Caco-2 (cell line): ENCODE data around the gene CDKAL1. TPM values are rescaled to one million over a fixed set of nuclear protein-coding genes. Genes with fewer than 3 reads are reported as not detected.

Source experiments
- BruUV-seq: library from RNA; stranded (reverse); fragments of 400-500 nt; replicated peaks from 2 replicates; lab custom pipeline; 2021; lab: Mats Ljungman, UMichigan
- CTCF ChIA-PET: fragments of 300-600 bp; sonication (Branson Sonifier 250); formaldehyde crosslinking; loops from one replicate; lab custom pipeline; 2022; ENCODE audit warnings: antibody characterized with exemption; lab: Charles Lee
- POLR2A ChIA-PET: fragments of 300-600 bp; sonication (Branson Sonifier 250); formaldehyde crosslinking; loops from one replicate; lab custom pipeline; 2022; ENCODE audit warnings: antibody characterized with exemption; lab: Charles Lee
- DNase-seq, 2 experiments: peaks; one replicate each; pipeline versions ENCODE4 v3.0.0 to v3.0.0-alpha.2; 2020 to 2022
- H3K27me3 ChIP-seq: replicated peaks from 2 replicates; pipeline ENCODE4 v1.6.0; 2011; ENCODE audit warnings: low read length; ENCODE audit not compliant: control insufficient read depth, insufficient read depth
- H3K36me3 ChIP-seq: 2 replicates; pipeline ENCODE4 v1.5.1; 2011; ENCODE audit warnings: low read length; ENCODE audit not compliant: control insufficient read depth, insufficient read depth
- H3K4me1 ChIP-seq: fragments of 250-450 bp; sonication (Bioruptor Pico); 2 replicates; pipeline ENCODE4 v1.5.1; 2020; ENCODE audit warnings: mild to moderate bottlenecking
- H3K4me3 ChIP-seq: 2 replicates; pipeline ENCODE4 v1.5.1; 2011; ENCODE audit warnings: low read depth, mild to moderate bottlenecking, control low read depth, low read length
- H3K9me3 ChIP-seq: fragments of 250-450 bp; sonication (Bioruptor Pico); 2 replicates; pipeline ENCODE4 v1.5.1; 2020; ENCODE audit warnings: mild to moderate bottlenecking, moderate library complexity
- H3K27ac Mint-ChIP-seq: one replicate; pipeline ENCODE4 v1.8.0; 2022; ENCODE audit warnings: mixed read lengths; ENCODE audit not compliant: unreplicated experiment
- H3K27me3 Mint-ChIP-seq: one replicate; pipeline ENCODE4 v1.8.0; 2022; ENCODE audit warnings: mixed read lengths; ENCODE audit not compliant: insufficient read depth, unreplicated experiment
- H3K36me3 Mint-ChIP-seq: one replicate; pipeline ENCODE4 v1.8.0; 2022; ENCODE audit warnings: mild to moderate bottlenecking, mixed read lengths; ENCODE audit not compliant: insufficient read depth, unreplicated experiment
- H3K4me1 Mint-ChIP-seq: one replicate; pipeline ENCODE4 v1.8.0; 2022; ENCODE audit warnings: low read depth, mixed read lengths; ENCODE audit not compliant: unreplicated experiment
- H3K4me3 Mint-ChIP-seq: one replicate; pipeline ENCODE4 v1.8.0; 2022; ENCODE audit warnings: mild to moderate bottlenecking, moderate library complexity, mixed read lengths; ENCODE audit not compliant: unreplicated experiment
- H3K9me3 Mint-ChIP-seq: one replicate; pipeline ENCODE4 v1.8.0; 2022; ENCODE audit warnings: mixed read lengths; ENCODE audit not compliant: unreplicated experiment
- CTCF ChIP-seq, 2 experiments: fragments of 200-600 bp in 1 of 2; IDR thresholded peaks; 1 replicate in 1 of 2; 2 replicates in 1 of 2; pipeline versions ENCODE4 v1.5.1 to v1.8.0; 2011 to 2022; ENCODE audit warnings: antibody characterized with exemption in 1 of 2, control low read depth in 1 of 2, inconsistent platforms in 1 of 2, low read depth in 1 of 2, low read length in 1 of 2, mild to moderate bottlenecking in 1 of 2, moderate library complexity in 1 of 2; ENCODE audit not compliant: insufficient read depth in 1 of 2, severe bottlenecking in 1 of 2, unreplicated experiment in 1 of 2
- intact Hi-C: fragments of 100-400 bp; cut with micrococcal nuclease; formaldehyde crosslinking; loops from one replicate; pipeline ENCODE4 v1.10.0; 2022; ENCODE audit not compliant: unreplicated experiment
- total RNA-seq: library from RNA; stranded (reverse); gene quantifications from 2 replicates; pipeline ENCODE4 v1.2.3, GENCODE V29; 2022

Gene CDKAL1
- total RNA-seq, 1 experiment from 2014 or later = 18.7 TPM

- DNase-seq = no peak
- H3K9me3 ChIP-seq = no peaks in the 10 kb centered on the region; the same call in 1 of the 2 replicates
- no peaks in the 10 kb centered on the region for H3K27me3 ChIP-seq
- TF ChIP-seq CTCF (IDR thresholded peaks at IDR 0.05; ENCODE audit: insufficient read depth in 1 of 2, low read depth in 1 of 2, low read length in 1 of 2, severe bottlenecking in 1 of 2, unreplicated experiment in 1 of 2) = no peak
- H3K4me1 ChIP-seq = no peaks in the 10 kb centered on the region
- intact Hi-C loops = no loop called here
- CTCF ChIA-PET = no interaction called here
- H3K36me3 Mint-ChIP-seq = peaks cover 5% of the 10 kb centered on the region
- H3K27me3 Mint-ChIP-seq = no peaks in the 10 kb centered on the region
- BruUV-seq = no TSS peak
- H3K9me3 Mint-ChIP-seq = no peaks in the 10 kb centered on the region
- H3K27ac Mint-ChIP-seq = no peak overlapping the region
- no peaks in the 10 kb centered on the region for H3K4me1 Mint-ChIP-seq
- POLR2A ChIA-PET = no interaction called here
- no peaks in the 10 kb centered on the region for H3K36me3 ChIP-seq
- H3K4me3 Mint-ChIP-seq = no peak overlapping the region
- no peak overlapping the region for H3K4me3 ChIP-seq
Observed at GRCh38 chr6:20915626-20916025, 381.4 kb downstream of the CDKAL1 start.

GRCh38 chr6:20916086-20916485 is 381.8 kb downstream of the CDKAL1 start:
- POLR2A ChIA-PET = no interaction called here
- no peaks in the 10 kb centered on the region for H3K27me3 Mint-ChIP-seq
- no peak overlapping the region for H3K27ac Mint-ChIP-seq
- H3K36me3 ChIP-seq = no peaks in the 10 kb centered on the region
- intact Hi-C loops = no loop called here
- H3K36me3 Mint-ChIP-seq = peaks cover 5% of the 10 kb centered on the region
- DNase-seq = no peak
- H3K9me3 ChIP-seq = no peaks in the 10 kb centered on the region; the same call in 1 of the 2 replicates
- H3K9me3 Mint-ChIP-seq = no peaks in the 10 kb centered on the region
- H3K4me3 Mint-ChIP-seq = no peak overlapping the region
- CTCF ChIA-PET = no interaction called here
- H3K4me1 ChIP-seq = no peaks in the 10 kb centered on the region
- BruUV-seq = no TSS peak
- no peaks in the 10 kb centered on the region for H3K27me3 ChIP-seq
- no peak overlapping the region for H3K4me3 ChIP-seq
- no peak for TF ChIP-seq CTCF (IDR thresholded peaks at IDR 0.05; ENCODE audit: insufficient read depth in 1 of 2, low read depth in 1 of 2, low read length in 1 of 2, severe bottlenecking in 1 of 2, unreplicated experiment in 1 of 2)
- H3K4me1 Mint-ChIP-seq = no peaks in the 10 kb centered on the region

GRCh38 chr6:20918868-20919267 is 384.6 kb downstream of the CDKAL1 start:
- BruUV-seq = no TSS peak
- Histone ChIP-seq H3K27me3 (no peaks in the 10 kb centered on the region), H3K4me1 (no peaks in the 10 kb centered on the region), H3K9me3 (no peaks in the 10 kb centered on the region; the same call in 1 of the 2 replicates), H3K36me3 (no peaks in the 10 kb centered on the region), H3K4me3 (no peak overlapping the region)
- POLR2A ChIA-PET = no interaction called here
- peaks cover 5% of the 10 kb centered on the region for H3K36me3 Mint-ChIP-seq
- intact Hi-C loops = no loop called here
- no peak for TF ChIP-seq CTCF (IDR thresholded peaks at IDR 0.05; ENCODE audit: insufficient read depth in 1 of 2, low read depth in 1 of 2, low read length in 1 of 2, severe bottlenecking in 1 of 2, unreplicated experiment in 1 of 2)
- DNase-seq = no peak
- H3K27me3 Mint-ChIP-seq = no peaks in the 10 kb centered on the region
- no peaks in the 10 kb centered on the region for H3K4me1 Mint-ChIP-seq
- no peak overlapping the region for H3K27ac Mint-ChIP-seq
- no peak overlapping the region for H3K4me3 Mint-ChIP-seq
- H3K9me3 Mint-ChIP-seq = no peaks in the 10 kb centered on the region
- CTCF ChIA-PET = no interaction called here
